ENCODE data around the gene ZBTB7A.
A peak's percentile ranks its signal among the peaks of the same experiment; 100 is the strongest.

The ZBTB7A gene

DNA sequence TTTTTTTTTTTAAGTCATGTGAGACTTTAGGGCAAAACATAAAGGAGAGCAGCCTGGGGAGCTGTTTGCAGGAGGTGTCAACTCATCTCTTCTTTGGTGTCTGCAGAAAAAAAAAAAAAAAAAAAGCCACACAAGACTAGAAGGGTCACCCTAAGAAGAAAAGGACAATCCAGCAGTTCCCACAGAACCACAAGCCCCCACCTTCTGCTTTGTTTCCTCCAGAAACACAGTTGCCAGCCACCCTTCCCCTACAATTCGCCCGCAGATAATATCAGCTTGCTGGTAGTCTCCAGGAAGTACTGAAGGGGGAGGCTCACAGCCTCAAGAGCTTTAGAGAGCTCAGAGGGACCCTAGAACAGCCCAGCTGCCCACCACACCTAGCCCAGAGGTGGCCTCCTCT, 22.3 kb upstream of the ZBTB7A start:
- peak overlapping the region; percentile 28 for H3K4me3 ChIP-seq (ENCODE audit: low read depth, low read length)
- TF ChIP-seq POLR2A (IDR thresholded peaks at IDR 0.05; ENCODE audit: extremely low read depth, insufficient read length) (no peak), MYC (IDR thresholded peaks at IDR 0.05; ENCODE audit: low read depth, low read length) (no peak)
- TF ChIP-seq, protein P1, sequence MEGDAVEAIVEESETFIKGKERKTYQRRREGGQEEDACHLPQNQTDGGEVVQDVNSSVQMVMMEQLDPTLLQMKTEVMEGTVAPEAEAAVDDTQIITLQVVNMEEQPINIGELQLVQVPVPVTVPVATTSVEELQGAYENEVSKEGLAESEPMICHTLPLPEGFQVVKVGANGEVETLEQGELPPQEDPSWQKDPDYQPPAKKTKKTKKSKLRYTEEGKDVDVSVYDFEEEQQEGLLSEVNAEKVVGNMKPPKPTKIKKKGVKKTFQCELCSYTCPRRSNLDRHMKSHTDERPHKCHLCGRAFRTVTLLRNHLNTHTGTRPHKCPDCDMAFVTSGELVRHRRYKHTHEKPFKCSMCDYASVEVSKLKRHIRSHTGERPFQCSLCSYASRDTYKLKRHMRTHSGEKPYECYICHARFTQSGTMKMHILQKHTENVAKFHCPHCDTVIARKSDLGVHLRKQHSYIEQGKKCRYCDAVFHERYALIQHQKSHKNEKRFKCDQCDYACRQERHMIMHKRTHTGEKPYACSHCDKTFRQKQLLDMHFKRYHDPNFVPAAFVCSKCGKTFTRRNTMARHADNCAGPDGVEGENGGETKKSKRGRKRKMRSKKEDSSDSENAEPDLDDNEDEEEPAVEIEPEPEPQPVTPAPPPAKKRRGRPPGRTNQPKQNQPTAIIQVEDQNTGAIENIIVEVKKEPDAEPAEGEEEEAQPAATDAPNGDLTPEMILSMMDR (IDR thresholded peaks at IDR 0.05; ENCODE audit: low read depth, low read length) = no peak
- TF ChIP-seq, protein P2, sequence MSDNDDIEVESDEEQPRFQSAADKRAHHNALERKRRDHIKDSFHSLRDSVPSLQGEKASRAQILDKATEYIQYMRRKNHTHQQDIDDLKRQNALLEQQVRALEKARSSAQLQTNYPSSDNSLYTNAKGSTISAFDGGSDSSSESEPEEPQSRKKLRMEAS (IDR thresholded peaks at IDR 0.05; ENCODE audit: low read depth, low read length) = no peak
- DNase-seq (ENCODE audit: low read depth) = peak; percentile 87

DNA sequence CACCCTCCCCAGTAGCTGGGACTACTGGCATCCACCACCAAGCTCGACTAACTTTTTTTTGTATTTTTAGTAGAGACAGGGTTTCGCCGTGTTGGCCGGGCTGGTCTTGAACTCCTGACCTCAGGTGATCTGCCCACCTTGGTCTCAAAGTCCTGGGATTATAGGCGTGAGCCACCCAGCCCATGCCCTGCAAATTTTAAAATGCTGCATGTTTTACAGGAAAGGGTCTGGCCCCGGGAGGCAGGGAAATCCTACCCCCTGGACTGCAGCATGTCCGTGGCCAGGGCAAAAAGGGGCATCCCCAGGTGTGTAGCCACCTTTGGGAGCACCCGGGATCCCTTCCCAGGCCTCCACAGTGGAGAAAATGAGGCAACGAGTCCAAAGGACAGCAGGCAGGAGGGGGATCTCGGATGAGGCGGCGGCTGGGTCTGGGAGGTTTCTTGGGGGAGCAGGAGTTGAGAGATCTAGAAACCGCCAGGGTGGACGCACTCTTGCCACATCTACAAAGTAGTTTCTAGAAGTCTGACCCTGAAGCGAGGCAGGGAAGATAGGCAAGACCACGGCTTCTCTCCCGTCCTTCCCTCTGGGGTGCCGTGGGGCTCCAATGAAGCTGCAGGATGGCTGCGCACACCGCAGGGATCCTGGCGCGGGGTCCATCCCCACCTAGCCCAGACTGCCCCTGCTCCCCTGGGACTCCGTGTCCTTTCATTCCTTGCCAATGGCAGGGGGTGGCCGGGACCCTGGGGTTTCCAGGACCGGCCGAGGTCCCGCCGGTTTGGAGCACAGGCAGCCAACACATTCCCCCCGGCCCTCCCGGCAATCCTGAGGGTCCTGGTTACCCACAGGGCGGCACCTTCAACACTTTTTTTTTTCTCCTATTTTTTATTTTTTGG, 21.3 kb upstream of the ZBTB7A start:
- no peak for DNase-seq (ENCODE audit: low read depth)
- H3K4me3 ChIP-seq (ENCODE audit: low read depth, low read length) = no peak overlapping the region
- TF ChIP-seq, protein P1 (IDR thresholded peaks at IDR 0.05; ENCODE audit: low read depth, low read length) = no peak
- TF ChIP-seq POLR2A (IDR thresholded peaks at IDR 0.05; ENCODE audit: extremely low read depth, insufficient read length) = no peak
- TF ChIP-seq, protein P2 (IDR thresholded peaks at IDR 0.05; ENCODE audit: low read depth, low read length) = no peak
- no peak for TF ChIP-seq MYC (IDR thresholded peaks at IDR 0.05; ENCODE audit: low read depth, low read length)

DNA sequence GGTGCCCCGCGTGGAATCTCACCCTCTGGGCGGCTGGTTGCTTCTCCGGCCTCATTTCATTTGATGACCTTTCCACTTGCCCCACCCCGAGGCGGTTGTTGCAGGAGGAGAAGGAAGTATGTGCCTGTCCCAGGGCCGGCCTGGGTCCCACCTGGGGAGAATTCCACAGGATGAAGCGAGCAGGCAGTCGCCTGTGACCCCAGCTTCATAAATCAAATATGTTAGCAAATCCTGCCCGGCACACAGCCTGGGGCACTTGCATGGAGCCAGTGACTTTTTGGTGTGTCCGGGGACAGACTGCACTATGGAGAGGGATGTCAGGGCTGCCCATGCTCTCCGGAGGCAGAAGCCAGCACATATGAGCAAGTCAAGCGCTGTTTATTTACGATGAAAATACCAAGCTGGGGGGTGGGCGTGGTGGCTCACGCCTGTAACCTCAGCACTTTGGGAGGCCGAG, 19.7 kb upstream of the ZBTB7A start:
- DNase-seq (ENCODE audit: low read depth) = no peak
- TF ChIP-seq, protein P2 (IDR thresholded peaks at IDR 0.05; ENCODE audit: low read depth, low read length) = no peak
- TF ChIP-seq, protein P1 (IDR thresholded peaks at IDR 0.05; ENCODE audit: low read depth, low read length) = no peak
- TF ChIP-seq MYC (IDR thresholded peaks at IDR 0.05; ENCODE audit: low read depth, low read length) (no peak), POLR2A (IDR thresholded peaks at IDR 0.05; ENCODE audit: extremely low read depth, insufficient read length) (no peak)
- H3K4me3 ChIP-seq (ENCODE audit: low read depth, low read length) = no peak overlapping the region

DNA sequence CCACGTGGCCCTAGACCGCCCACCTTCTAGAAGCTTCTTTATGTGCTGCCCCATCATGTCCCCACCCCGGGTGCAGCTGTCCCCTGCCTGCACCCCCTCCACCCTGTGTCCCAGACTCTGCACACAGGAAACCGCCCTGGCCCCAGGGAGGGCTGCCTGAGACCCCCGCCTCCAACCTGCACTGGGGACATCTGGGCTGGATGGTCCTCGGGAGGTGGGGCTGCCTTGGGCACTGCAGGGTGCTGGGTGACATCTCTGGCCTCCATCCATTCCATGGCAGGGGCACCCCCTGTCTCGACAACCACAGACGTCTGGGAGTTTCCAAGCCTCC, 17.8 kb upstream of the ZBTB7A start:
- no peak overlapping the region for H3K4me3 ChIP-seq (ENCODE audit: low read depth, low read length)
- no peak for DNase-seq (ENCODE audit: low read depth)
- TF ChIP-seq POLR2A (IDR thresholded peaks at IDR 0.05; ENCODE audit: extremely low read depth, insufficient read length) = no peak

DNA sequence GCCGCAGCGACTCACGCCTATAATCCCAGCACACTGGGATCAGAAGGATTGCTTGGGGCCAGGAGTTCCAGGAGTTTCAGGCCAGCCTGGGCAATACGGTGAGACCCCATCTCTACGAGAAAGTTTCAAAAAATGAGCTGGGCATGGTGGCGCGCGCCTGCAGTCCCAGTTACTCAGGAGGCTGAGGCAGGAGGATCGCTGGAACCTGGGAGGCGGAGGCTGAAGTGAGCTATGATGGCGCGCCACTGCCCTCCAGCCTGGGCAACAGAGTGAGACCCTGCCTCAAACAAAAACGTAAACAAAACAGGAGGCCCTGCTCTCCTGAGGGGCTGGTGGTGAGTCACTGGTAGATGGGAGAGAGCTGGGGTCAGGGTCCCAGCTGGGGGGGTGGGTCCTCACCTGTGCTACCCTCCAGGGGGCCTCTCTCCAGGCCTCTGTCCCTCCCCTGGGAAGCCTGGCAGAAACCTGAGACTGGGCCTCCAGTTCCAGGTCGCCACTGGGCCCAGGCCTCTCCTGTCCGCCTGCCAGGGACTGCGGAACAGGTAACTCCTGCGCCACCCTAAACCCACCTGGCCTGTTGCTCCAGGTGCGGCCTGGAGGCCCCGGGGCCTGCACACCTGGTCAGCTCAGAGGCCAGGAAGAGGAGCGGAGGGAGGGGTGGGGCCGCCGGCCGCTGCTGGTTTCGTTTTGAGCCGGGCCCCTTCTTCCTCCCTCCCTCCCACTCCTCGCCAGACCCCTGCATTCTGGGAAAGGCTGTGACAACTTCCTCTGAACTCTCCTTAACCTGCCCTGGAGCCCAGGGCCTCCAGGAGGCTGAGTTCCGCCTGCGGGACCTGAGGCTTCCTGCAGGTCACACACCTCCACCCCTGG, 17.2 kb upstream of the ZBTB7A start:
- DNase-seq (ENCODE audit: low read depth) = no peak
- no peak overlapping the region for H3K4me3 ChIP-seq (ENCODE audit: low read depth, low read length)
- TF ChIP-seq MYC (IDR thresholded peaks at IDR 0.05; ENCODE audit: low read depth, low read length) = no peak
- TF ChIP-seq, protein P2 (IDR thresholded peaks at IDR 0.05; ENCODE audit: low read depth, low read length) = no peak
- no peak for TF ChIP-seq POLR2A (IDR thresholded peaks at IDR 0.05; ENCODE audit: extremely low read depth, insufficient read length)
- TF ChIP-seq, protein P1 (IDR thresholded peaks at IDR 0.05; ENCODE audit: low read depth, low read length) = no peak

DNA sequence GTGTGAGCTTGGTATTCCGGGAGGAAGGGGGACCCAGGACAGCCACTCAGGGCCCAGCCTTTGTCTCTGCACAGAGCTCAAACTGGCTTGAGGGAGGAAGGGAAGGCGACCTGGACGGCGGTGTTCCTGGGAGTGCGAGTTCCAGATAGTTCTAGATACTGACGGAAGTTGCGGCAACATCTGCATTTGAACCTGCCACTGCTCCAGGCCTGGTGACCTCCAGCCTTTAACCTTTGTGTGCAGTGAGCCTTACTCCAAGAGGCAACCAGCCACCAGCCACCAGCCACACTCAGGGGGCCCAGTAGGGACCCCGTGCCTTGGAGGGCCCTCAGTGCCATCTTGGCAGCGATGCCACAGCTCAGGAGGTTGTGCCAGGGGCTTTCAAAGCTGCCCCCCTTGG, 15.5 kb upstream of the ZBTB7A start:
- DNase-seq (ENCODE audit: low read depth) = no peak
- H3K4me3 ChIP-seq (ENCODE audit: low read depth, low read length) = no peak overlapping the region
- no peak for TF ChIP-seq POLR2A (IDR thresholded peaks at IDR 0.05; ENCODE audit: extremely low read depth, insufficient read length)

Data from NB4 (cell line).